ENCODE data around the gene TMEM91.
A peak's percentile ranks its signal among the peaks of the same experiment; 100 is the strongest.

Gene TMEM91

DNA sequence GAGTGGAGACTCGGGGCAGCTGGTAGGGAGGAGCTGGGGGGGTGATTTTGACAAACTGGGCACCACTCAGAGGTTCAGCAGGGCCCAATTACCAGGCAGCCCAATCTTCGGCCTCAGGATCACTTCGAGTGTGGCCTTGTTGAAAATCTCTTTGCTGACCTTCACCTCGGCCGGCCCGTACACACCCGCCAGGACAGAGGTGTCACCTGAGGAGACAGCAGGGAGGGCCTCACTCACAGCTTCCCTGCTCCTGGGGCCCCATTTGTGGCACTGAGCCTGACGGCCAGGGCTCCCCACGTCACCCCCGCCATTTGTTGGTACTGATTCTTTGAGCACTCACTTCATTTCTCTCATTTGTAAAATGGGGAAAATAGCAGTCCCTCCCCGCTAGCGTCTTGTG, 16.4 kb downstream of the TMEM91 start:
- H3K4me3 ChIP-seq (ENCODE audit: control insufficient read depth, low read depth, low read length): no peak overlapping the region
- TF ChIP-seq, protein P1, sequence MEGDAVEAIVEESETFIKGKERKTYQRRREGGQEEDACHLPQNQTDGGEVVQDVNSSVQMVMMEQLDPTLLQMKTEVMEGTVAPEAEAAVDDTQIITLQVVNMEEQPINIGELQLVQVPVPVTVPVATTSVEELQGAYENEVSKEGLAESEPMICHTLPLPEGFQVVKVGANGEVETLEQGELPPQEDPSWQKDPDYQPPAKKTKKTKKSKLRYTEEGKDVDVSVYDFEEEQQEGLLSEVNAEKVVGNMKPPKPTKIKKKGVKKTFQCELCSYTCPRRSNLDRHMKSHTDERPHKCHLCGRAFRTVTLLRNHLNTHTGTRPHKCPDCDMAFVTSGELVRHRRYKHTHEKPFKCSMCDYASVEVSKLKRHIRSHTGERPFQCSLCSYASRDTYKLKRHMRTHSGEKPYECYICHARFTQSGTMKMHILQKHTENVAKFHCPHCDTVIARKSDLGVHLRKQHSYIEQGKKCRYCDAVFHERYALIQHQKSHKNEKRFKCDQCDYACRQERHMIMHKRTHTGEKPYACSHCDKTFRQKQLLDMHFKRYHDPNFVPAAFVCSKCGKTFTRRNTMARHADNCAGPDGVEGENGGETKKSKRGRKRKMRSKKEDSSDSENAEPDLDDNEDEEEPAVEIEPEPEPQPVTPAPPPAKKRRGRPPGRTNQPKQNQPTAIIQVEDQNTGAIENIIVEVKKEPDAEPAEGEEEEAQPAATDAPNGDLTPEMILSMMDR (IDR thresholded peaks at IDR 0.05; ENCODE audit: control insufficient read depth, insufficient read depth, low read depth, low read length, missing control alignments): no peak
- no peak for DNase-seq (ENCODE audit: low read depth)

DNA sequence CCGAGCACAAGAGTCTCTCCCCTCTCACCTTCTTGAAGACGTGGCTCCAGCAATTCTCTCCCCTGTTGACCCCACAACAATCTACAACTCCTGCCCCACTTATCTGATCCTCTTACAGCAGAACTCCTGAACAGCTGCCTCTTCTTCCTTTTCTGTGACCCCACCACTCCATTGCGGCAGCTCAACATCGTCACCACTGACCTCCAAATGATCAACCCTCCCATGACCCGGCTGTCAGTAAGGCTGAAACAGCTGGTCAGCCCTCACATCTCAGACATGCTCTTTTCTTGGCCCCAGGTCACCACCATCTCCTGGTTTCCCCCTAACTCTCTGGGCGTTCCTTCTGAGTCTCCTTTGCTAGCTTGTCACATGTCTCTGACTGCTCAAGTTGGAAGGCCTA, 19.0 kb downstream of the TMEM91 start:
- H3K4me3 ChIP-seq (ENCODE audit: control insufficient read depth, low read depth, low read length): no peak overlapping the region
- TF ChIP-seq, protein P1 (IDR thresholded peaks at IDR 0.05; ENCODE audit: control insufficient read depth, insufficient read depth, low read depth, low read length, missing control alignments): no peak
- no peak for DNase-seq (ENCODE audit: low read depth)

DNA sequence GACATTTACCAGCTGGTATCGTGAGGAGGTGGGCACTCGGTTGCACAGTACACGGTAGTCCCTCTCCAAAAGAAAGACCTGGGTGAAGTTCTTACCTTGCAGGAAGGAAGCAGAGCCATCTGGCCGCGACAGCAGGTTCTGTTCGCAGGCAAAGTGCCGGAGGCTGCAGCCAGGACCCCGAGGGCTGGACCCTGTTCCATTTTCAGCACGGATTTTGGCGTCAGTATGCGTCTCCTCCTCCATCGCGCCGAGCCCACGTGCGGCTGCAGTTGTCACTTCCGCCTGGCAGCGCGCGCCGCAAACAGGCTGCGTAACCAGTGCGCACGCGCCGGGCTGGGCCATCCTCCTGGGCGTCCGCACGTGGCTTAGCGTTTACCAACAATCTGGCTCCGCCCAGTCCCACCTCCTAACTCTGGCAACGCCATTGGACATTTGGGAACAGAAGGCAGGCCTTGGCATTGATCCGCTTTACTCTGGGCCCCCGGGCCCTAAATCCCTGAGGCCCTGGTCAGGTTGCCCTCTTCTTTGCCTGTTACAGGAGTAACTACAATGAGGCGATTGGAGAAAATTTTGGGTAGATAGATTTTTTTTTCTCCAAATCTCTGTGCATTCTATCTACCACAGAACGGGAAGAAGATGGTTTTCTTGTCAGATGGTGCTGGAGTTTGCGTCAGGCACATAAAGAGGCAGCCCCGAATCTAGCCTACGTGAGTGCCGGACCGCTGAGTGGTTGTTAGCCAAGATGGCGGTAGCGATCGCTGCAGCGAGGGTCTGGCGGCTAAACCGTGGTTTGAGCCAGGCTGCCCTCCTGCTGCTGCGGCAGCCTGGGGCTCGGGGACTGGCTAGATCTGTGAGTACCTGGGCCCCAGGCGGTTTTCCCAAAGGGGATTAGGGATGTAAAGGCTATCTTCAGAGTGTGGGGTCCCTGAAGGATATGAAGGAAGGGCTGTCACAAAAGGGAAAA, 21.0 kb downstream of the TMEM91 start, which contains the start of the genes BCKDHA and EXOSC5:
Gene BCKDHA, plus strand, starts transcription at position 733 of the 964 bp plus-strand sequence. Its CDS starts 10 bp downstream, at position 743.
Gene EXOSC5, minus strand, starts transcription at position 274 of the 964 bp plus-strand sequence. Its CDS starts 31 bp downstream, at position 243.
- TF ChIP-seq, protein P1 (IDR thresholded peaks at IDR 0.05; ENCODE audit: control insufficient read depth, insufficient read depth, low read depth, low read length, missing control alignments): no peak
- DNase-seq (ENCODE audit: low read depth): peak; percentile 99
- H3K4me3 ChIP-seq (ENCODE audit: control insufficient read depth, low read depth, low read length): peak within 1 kb of the TSS; percentile 88

DNA sequence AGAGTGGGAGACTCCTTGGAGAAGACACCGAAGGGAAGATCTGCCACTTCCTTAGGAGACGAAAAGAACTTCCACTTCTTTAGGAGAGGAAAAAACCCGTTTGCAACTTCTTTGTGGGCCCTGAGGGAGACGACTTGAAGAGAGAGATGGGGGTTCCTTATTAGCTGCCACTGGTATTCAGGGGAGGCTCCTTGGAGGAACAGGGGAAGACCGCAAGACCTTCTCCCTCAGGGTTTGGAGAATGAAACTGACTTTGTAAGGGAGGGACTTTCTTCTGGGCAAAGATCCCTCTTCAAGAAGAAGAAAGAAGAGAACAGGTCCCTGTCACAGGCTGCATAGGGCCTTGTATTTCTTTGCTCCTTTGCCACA, 21.7 kb downstream of the TMEM91 start:
- peak overlapping the region; percentile 88 for H3K4me3 ChIP-seq (ENCODE audit: control insufficient read depth, low read depth, low read length)
- no peak for DNase-seq (ENCODE audit: low read depth)
- TF ChIP-seq, protein P1 (IDR thresholded peaks at IDR 0.05; ENCODE audit: control insufficient read depth, insufficient read depth, low read depth, low read length, missing control alignments): no peak

DNA sequence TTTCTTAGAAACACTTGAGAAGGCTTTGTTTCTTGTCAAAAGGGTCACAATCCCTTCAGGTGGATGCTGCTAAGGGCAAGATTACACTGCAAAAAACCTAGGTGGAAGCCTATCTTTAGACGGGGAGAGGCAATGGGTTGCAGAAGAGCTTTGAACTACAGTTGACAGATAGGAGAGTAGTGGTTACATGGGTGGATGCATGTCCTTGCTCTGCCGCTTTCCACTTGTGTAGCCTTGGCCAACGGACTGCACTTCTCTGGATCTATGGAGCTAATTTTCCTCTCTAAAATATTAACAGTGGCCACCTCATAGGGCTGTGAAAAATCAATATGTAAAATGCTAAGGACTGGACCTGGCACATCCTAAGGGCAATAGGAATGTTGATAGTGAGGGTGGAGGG, 22.3 kb downstream of the TMEM91 start:
- H3K4me3 ChIP-seq (ENCODE audit: control insufficient read depth, low read depth, low read length): peak overlapping the region; percentile 88
- no peak for DNase-seq (ENCODE audit: low read depth)
- TF ChIP-seq, protein P1 (IDR thresholded peaks at IDR 0.05; ENCODE audit: control insufficient read depth, insufficient read depth, low read depth, low read length, missing control alignments): no peak

DNA sequence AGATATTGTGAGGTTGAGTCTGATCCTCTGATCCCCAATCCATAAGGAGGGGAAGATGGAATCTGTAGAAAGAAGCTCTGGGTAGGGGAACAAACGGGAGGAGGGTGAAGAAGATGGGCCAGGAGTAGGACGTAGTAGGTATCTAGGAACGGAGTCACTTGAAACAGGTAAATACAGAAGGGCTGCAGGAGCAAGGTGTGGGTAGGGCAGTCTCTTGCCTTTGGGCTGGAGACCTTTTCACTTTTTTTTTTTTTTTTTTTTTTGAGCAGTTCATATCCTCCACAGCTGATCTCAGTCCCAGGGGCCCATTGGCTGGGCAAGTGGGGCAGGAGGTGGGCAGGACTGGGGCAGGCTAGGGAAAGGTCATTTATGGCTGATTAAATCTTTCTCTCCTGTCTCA, 22.8 kb downstream of the TMEM91 start:
- TF ChIP-seq, protein P1 (IDR thresholded peaks at IDR 0.05; ENCODE audit: control insufficient read depth, insufficient read depth, low read depth, low read length, missing control alignments): no peak
- no peak for DNase-seq (ENCODE audit: low read depth)
- H3K4me3 ChIP-seq (ENCODE audit: control insufficient read depth, low read depth, low read length): peak overlapping the region; percentile 88; the same call in 1 of the 2 replicates

Data from AG09309 (cell line).